HUES64 (cell line): ENCODE results near the gene NXNL1.
"Not testable (repeated sequence)": the region's sequence is repeated elsewhere in the genome, so short reads cannot be mapped to it uniquely, and the experiment has no call there.

ENCODE experiments used
- H3K27ac ChIP-seq: 2 replicates; pipeline ENCODE4 v1.7.0; 2013; ENCODE audit warnings: low read depth, low read length, inconsistent platforms
- H3K27me3 ChIP-seq: 2 replicates; pipeline ENCODE4 v1.6.1; 2013; ENCODE audit warnings: mild to moderate bottlenecking, low read length; ENCODE audit not compliant: insufficient read depth
- H3K36me3 ChIP-seq: 2 replicates; pipeline ENCODE4 v1.6.1; 2013; ENCODE audit warnings: mild to moderate bottlenecking, low read length; ENCODE audit not compliant: insufficient read depth
- H3K4me1 ChIP-seq: 2 replicates; pipeline ENCODE4 v1.6.1; 2013; ENCODE audit warnings: mild to moderate bottlenecking, low read length, moderate library complexity; ENCODE audit not compliant: insufficient read depth
- H3K4me3 ChIP-seq: 2 replicates; pipeline ENCODE4 v1.5.1; 2013; ENCODE audit warnings: mild to moderate bottlenecking, low read length, moderate library complexity
- H3K9ac ChIP-seq: 2 replicates; pipeline ENCODE4 v1.6.1; 2013; ENCODE audit warnings: mild to moderate bottlenecking, low read depth, low read length
- H3K9me3 ChIP-seq: 2 replicates; pipeline ENCODE4 v1.6.1; 2013; ENCODE audit warnings: low read depth, low read length; ENCODE audit not compliant: insufficient read depth
- WGBS: fragments of 150-250, 120-280 bp; methylation state at CpG from one replicate; pipeline ENCODE4 v1.1.7; 2013; ENCODE audit warnings: missing lambda C conversion rate; 5-methylcytosine and 5-hydroxymethylcytosine counted together

The NXNL1 gene

DNA sequence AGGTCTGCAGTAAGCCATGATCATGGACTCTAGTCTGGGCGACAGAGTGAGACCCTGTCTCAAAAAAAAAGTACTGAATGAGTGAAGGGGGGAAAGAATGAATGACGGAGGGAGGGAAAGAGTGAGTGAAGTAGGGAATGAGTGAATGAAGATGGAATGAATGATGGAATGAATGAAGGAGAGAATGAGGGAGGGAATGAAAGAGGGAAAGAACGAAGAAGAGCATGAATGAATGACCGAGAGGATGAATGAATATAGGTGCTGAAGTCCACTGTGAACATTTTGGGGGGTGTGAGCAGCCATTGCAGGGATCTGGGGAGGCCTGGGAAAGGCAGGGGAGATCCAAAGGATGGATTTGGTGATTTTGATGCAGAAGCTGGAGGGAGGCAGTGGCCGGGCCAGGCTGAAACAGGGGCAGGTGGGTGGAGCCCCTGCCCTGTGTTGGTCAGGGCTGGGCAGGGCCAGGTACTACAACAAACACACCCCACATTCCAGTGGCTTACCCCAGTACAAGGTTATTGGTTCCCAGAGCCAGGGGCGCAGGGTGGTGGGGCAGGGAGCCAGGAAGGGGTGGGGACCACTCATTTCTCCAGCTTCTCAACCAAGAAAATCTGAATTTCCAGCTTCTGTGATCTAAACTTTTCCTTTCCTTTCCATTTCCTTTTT is 23.9 kb upstream of the NXNL1 start:
- Histone ChIP-seq H3K27ac (no peak overlapping the region), H3K9ac (no peak overlapping the region), H3K9me3 (no peaks in the 10 kb centered on the region), H3K4me1 (peaks cover 7% of the 10 kb centered on the region; the same call in 1 of the 2 replicates), H3K36me3 (no peaks in the 10 kb centered on the region), H3K27me3 (no peaks in the 10 kb centered on the region), H3K4me3 (no peak overlapping the region)
- WGBS = 90% methylated on average over 6 of the region's 6 CpGs

DNA sequence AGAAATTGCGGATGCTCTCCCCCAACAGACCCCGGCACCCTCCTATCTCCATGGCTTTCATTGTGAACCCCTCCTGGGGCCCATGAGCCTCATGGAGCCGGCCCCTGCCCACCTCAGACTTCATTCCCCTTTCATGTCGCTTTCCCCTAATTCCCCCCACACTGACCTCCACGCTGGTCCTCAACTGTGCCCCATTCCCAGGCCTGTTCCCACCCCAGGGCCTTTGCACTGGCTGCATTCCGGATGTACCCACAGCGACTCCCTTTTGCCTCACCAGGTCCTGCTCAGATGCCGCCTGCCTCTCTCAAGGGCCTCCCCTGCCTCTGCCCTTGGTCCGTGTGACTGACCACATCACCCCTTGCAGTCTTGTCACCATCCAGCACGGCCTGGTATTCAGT is 22.9 kb upstream of the NXNL1 start:
- 92% methylated on average over 10 of the region's 10 CpGs for WGBS
- Histone ChIP-seq H3K27me3 (no peaks in the 10 kb centered on the region), H3K4me1 (peaks cover 14% of the 10 kb centered on the region; the same call in 1 of the 2 replicates), H3K9ac (no peak overlapping the region), H3K4me3 (no peak overlapping the region), H3K36me3 (no peaks in the 10 kb centered on the region), H3K9me3 (no peaks in the 10 kb centered on the region), H3K27ac (no peak overlapping the region)

DNA sequence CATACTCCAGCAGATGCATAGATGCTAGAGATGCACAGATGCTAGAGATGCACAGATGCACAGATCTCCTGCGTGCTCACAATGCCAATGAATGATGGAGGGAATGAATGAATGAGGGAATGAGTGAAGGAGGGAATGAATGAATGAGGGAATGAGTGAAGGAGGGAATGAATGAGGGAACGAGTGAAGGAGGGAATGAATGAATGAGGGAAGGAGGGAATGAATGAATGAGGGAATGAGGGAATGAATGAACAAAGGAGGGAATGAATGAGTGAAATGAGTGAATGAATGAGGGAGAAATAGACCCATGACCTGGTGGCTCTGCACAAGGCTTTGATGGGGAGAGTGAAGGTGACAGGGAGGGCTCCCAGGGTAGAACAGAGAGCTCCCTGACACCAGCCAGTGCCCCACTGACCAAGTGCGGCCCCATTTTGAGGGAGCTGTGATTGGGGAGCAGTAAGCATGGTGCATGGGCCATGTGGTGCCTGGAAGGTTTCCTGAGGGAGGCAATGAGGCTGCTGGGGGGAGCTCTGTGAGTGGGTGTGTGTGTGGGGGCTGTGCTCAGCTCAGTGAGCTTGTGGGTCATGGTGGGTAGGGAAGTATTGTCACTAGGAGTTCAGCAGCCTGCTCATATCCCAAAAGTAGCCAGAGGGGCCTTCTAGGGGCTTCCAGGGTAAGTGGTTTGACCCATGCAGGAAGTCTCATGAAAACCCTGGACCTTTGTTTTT is 22.3 kb upstream of the NXNL1 start:
- H3K27me3 ChIP-seq = no peaks in the 10 kb centered on the region
- peaks cover 14% of the 10 kb centered on the region; the same call in 1 of the 2 replicates for H3K4me1 ChIP-seq
- 87% methylated on average over 3 of the region's 3 CpGs for WGBS
- H3K27ac ChIP-seq = no peak overlapping the region
- no peak overlapping the region for H3K9ac ChIP-seq
- H3K9me3 ChIP-seq = no peaks in the 10 kb centered on the region
- H3K36me3 ChIP-seq = no peaks in the 10 kb centered on the region
- no peak overlapping the region for H3K4me3 ChIP-seq

DNA sequence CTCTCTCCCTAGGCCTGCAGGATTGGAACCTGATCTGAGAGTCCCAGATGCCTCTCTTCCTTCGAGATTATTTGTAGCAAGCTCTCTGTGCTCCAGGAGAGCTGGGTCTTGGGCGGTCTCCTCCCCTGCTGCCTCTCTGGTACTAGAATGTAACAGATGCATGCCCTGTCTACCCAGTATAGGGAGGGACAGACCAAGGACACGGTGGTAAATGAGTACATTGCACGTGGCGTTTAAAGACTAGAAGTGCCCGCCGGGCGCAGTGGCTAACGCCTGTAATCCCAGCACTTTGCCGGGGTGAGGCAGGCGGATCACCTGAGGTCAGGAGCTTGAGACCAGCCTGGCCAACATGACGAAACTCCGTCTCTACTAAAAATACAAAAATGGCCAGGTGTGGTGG is 21.3 kb upstream of the NXNL1 start:
- Histone ChIP-seq H3K27me3 (no peaks in the 10 kb centered on the region), H3K9ac (no peak overlapping the region), H3K4me3 (no peak overlapping the region), H3K9me3 (no peaks in the 10 kb centered on the region), H3K4me1 (0 out of 2 replicates have a peak, but pooled peaks cover 9% of the 10 kb centered on the region), H3K36me3 (no peaks in the 10 kb centered on the region), H3K27ac (no peak overlapping the region)
- WGBS = 92% methylated on average over 13 of the region's 13 CpGs

DNA sequence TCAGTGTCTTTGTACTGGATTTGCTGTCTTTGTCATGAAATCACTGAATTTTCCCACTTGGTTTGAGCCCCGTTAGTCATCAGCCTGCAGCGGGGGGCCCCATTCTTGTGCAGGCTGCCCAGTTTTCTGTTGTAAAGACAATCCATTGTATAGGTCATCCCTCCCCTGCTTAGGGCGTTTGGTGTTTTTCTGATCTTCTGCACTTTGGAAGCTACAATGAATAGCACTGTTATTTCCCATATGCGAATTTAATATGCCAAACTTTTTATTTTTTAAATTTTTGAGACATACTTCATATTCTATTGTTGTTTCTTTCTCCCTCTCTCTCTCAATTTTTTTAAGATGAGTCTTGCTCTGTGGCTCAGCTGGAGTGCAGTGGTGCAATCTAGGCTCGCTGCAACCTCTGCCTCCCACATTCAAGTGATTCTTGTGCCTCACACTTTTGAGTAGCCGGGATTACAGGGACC is 18.6 kb upstream of the NXNL1 start:
- no peak overlapping the region for H3K9ac ChIP-seq

DNA sequence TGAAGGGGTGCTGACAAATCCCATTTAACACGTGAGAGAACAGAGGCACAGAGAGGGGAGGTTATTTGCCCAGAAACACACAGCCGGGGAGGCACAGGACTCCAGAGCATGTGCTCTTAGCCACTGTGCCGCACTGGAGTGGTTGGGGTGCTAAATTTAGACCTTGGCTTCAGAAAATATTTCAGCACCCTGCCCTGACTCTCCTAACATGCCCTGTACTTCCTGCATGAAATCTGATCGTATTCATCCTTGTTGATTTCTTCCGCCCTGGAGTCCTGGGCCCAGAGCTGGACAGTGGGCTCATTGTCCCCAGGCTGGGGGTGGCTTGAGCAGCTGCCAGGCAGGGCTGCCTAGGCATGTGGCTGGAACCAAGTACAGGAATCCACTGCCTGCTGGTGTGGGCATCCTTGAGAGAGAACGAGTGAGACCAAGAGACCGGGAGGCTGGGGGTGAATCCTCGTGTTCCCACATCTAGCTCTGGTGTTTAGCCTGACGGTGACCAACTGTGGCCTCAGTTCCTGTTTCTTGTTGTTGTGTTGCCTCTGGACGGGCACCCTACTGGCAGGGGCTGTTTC is 14.9 kb upstream of the NXNL1 start:
- H3K27me3 ChIP-seq = peaks cover 9% of the 10 kb centered on the region
- H3K4me3 ChIP-seq = no peak overlapping the region
- WGBS = 90% methylated on average over 10 of the region's 10 CpGs
- peaks cover 9% of the 10 kb centered on the region; the same call in 1 of the 2 replicates for H3K4me1 ChIP-seq
- H3K27ac ChIP-seq = no peak overlapping the region
- H3K9ac ChIP-seq = no peak overlapping the region
- H3K9me3 ChIP-seq = no peaks in the 10 kb centered on the region
- H3K36me3 ChIP-seq = no peaks in the 10 kb centered on the region

More for the DNA sequence above, 18.6 kb upstream of the NXNL1 start:
- Histone ChIP-seq H3K27ac (peak overlapping the region; percentile 88; the same call in 1 of the 2 replicates), H3K36me3 (no peaks in the 10 kb centered on the region), H3K4me3 (no peak overlapping the region), H3K9me3 (no peaks in the 10 kb centered on the region), H3K27me3 (no peaks in the 10 kb centered on the region), H3K4me1 (0 out of 2 replicates have a peak, but pooled peaks cover 9% of the 10 kb centered on the region)
- WGBS = 40% methylated on average over 5 of the region's 6 CpGs

DNA sequence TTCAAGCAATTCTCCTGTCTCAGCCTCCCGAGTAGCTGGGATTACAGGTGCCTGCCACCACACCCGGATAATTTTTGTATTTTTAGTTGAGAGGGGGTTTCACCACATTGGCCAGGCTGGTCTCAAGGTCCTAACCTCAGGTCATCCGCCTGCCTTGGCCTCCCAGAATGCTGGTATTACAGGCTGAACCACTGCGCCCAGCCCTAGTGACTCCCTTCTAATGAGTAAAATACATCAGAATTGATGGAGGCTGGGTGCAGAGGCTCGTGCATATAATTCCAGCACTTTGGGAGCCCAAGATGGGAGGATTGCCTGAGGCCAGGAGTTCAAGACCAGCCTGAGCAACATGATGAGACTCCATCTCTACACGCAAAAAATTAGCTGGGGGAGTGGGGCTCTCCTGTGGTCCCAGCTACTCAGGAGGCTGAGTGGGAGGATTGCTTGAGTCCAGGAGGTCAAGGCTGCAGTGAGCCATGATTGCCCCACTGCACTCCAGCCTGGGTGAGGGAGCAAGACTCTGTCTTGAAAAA is 14.3 kb upstream of the NXNL1 start:
- not testable (repeated sequence) for H3K9ac ChIP-seq, H3K4me3 ChIP-seq, H3K4me1 ChIP-seq, H3K27me3 ChIP-seq, H3K36me3 ChIP-seq, H3K27ac ChIP-seq, H3K9me3 ChIP-seq
- 87% methylated on average over 6 of the region's 6 CpGs for WGBS

DNA sequence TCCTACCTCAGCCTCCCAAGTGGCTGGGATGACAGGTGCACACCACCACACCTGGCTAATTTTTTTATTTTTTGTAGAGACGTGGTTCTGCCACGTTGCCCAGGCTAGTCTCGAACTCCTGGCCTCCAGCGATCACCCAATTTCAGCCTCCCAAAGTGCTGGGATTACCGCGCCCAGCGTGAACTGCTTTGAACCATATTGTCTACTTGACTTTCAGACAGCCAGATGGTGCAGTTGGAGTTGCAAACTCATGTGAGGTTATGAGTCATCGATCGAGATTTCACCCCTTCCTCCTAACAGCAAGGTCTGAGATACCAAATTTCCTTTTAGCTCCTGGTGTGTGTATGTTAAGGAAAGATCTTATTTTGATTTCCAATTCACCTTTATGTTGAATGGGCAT is 12.3 kb upstream of the NXNL1 start:
- Histone ChIP-seq H3K9ac (no peak overlapping the region), H3K4me1 (peaks cover 4% of the 10 kb centered on the region), H3K27me3 (peaks cover 9% of the 10 kb centered on the region), H3K27ac (no peak overlapping the region), H3K36me3 (no peaks in the 10 kb centered on the region), H3K9me3 (no peaks in the 10 kb centered on the region), H3K4me3 (no peak overlapping the region)
- 92% methylated on average over 9 of the region's 9 CpGs for WGBS

DNA sequence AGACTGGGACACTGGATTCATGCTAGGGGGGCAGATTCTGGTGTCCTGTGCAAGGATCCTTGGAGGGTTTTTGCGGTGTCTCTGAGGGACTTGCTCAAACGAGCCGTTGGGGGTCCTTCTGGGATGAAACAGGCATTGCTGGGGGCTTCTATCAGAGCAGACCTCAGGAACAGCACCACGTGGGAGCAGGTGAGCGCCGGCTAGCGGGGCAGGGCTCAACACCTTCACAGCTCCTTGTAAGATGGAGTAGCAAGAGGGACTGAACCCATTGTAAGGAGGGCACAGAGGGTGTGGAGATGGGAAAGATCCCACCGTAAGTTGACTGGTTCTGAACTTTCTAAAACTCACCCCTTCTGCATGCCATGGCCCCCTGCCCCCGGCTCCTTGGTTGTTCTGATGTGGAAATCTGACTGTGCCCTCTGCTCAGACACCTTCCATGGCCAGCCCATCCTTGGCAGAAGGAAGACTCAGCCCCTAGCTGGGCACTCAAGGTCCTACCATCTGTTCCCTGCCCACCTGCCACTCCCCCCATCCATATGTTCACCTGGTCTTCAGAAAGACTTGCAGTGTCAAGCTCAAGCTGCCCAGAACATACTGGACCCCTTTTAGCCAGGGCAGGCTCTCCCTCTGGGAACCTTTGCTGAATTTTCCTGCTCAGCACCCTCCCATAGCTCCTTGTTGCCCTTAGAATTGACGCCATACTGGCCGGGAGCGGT is 10.8 kb upstream of the NXNL1 start:
- peaks cover 4% of the 10 kb centered on the region for H3K4me1 ChIP-seq
- no peaks in the 10 kb centered on the region for H3K36me3 ChIP-seq
- H3K9ac ChIP-seq = no peak overlapping the region
- peak overlapping the region; percentile 88 for H3K4me3 ChIP-seq
- peaks cover 12% of the 10 kb centered on the region for H3K27me3 ChIP-seq
- no peaks in the 10 kb centered on the region for H3K9me3 ChIP-seq
- 61% methylated on average over 11 of the region's 12 CpGs for WGBS
- no peak overlapping the region for H3K27ac ChIP-seq

DNA sequence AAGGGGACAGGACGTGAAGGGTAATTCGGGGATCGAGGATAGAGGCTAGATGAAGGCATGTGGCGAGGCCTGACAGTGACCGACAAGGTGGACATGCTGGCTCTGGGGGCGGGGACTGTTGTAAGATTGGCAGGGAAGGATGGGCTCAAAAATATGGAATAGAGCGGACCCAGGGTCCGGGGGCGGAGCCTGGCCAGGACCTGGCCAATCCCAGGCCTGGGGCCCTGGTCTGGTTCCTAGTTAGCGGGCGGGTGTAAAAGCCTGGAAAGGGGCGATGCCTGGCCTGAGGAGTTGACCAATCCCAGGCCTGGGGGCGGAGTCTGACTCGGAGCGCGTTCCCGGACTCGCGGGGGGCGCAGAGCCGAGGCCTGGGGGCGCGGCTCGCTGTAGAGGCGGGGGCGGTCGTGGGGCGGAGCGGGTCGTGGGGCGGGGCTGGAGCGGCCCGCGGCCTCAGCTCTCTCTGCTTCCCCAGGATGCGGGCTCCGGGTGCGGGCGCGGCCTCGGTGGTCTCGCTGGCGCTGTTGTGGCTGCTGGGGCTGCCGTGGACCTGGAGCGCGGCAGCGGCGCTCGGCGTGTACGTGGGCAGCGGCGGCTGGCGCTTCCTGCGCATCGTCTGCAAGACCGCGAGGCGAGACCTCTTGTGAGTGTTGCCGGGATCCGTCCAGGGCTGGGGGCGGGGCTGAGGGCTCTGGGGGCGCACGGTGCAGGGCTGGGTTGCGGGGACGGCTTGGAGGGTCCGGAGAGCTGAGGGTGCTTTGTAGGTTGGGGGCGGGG is 9.5 kb upstream of the NXNL1 start, which contains the start of gene SLC27A1:
SLC27A1 (plus strand) TSS at position 457 of the 774 bp plus-strand sequence; CDS start at position 474, 17 bp downstream.
- H3K27me3 ChIP-seq = peaks cover 12% of the 10 kb centered on the region
- H3K27ac ChIP-seq = peak within 1 kb of the TSS; percentile 67; the same call in 1 of the 2 replicates
- WGBS = under 1% methylated on average over 65 of the region's 67 CpGs
- H3K4me1 ChIP-seq = peaks cover 8% of the 10 kb centered on the region
- peak within 1 kb of the TSS; percentile 88 for H3K4me3 ChIP-seq
- no peaks in the 10 kb centered on the region for H3K36me3 ChIP-seq
- H3K9ac ChIP-seq = peak within 1 kb of the TSS; percentile 62
- no peaks in the 10 kb centered on the region for H3K9me3 ChIP-seq
